ENCODE data around the gene PTPN21.

PTPN21 gene

GRCh38 chr14:88500611-88501010 is 54.2 kb downstream of the PTPN21 start:
- no peak overlapping the region for H3K4me3 Mint-ChIP-seq

GRCh38 chr14:88499225-88499624 is 55.6 kb downstream of the PTPN21 start:
- H3K4me3 Mint-ChIP-seq, result no peak overlapping the region
- H3K27me3 Mint-ChIP-seq, result peaks cover 8% of the 10 kb centered on the region
- H3K36me3 Mint-ChIP-seq, result no peaks in the 10 kb centered on the region
- no peak overlapping the region for H3K27ac Mint-ChIP-seq
- H3K9me3 Mint-ChIP-seq, result no peaks in the 10 kb centered on the region
- no peaks in the 10 kb centered on the region for H3K4me1 Mint-ChIP-seq

More at GRCh38 chr14:88500611-88501010, 54.2 kb downstream of the PTPN21 start:
- no peaks in the 10 kb centered on the region for H3K4me1 Mint-ChIP-seq
- no peaks in the 10 kb centered on the region for H3K9me3 Mint-ChIP-seq
- no peaks in the 10 kb centered on the region for H3K36me3 Mint-ChIP-seq
- peaks cover 10% of the 10 kb centered on the region for H3K27me3 Mint-ChIP-seq
- H3K27ac Mint-ChIP-seq, result no peak overlapping the region

GRCh38 chr14:88496414-88496813 is 58.4 kb downstream of the PTPN21 start:
- Mint-ChIP-seq H3K4me3 (no peak overlapping the region), H3K9me3 (no peaks in the 10 kb centered on the region), H3K4me1 (no peaks in the 10 kb centered on the region), H3K36me3 (no peaks in the 10 kb centered on the region), H3K27me3 (peaks cover 7% of the 10 kb centered on the region), H3K27ac (no peak overlapping the region)

- Mint-ChIP-seq H3K27ac (no peak overlapping the region), H3K4me3 (no peak overlapping the region), H3K4me1 (no peaks in the 10 kb centered on the region), H3K27me3 (peaks cover 6% of the 10 kb centered on the region), H3K36me3 (no peaks in the 10 kb centered on the region), H3K9me3 (no peaks in the 10 kb centered on the region)
These were observed 61.2 kb downstream of the PTPN21 start for GRCh38 chr14:88493392-88494185.

- Mint-ChIP-seq H3K9me3 (no peaks in the 10 kb centered on the region), H3K4me3 (no peak overlapping the region), H3K4me1 (no peaks in the 10 kb centered on the region), H3K27ac (no peak overlapping the region), H3K27me3 (peaks cover 6% of the 10 kb centered on the region), H3K36me3 (no peaks in the 10 kb centered on the region)
These were observed 62.3 kb downstream of the PTPN21 start for GRCh38 chr14:88492272-88493089.

- no peaks in the 10 kb centered on the region for H3K4me1 Mint-ChIP-seq
- H3K36me3 Mint-ChIP-seq, result no peaks in the 10 kb centered on the region
- H3K27ac Mint-ChIP-seq, result no peak overlapping the region
- no peaks in the 10 kb centered on the region for H3K9me3 Mint-ChIP-seq
- H3K27me3 Mint-ChIP-seq, result peaks cover 6% of the 10 kb centered on the region
- H3K4me3 Mint-ChIP-seq, result no peak overlapping the region
These were observed 64.6 kb downstream of the PTPN21 start for GRCh38 chr14:88490168-88490567.

- Mint-ChIP-seq H3K27ac (no peak overlapping the region), H3K27me3 (peaks cover 6% of the 10 kb centered on the region), H3K4me1 (no peaks in the 10 kb centered on the region), H3K9me3 (no peaks in the 10 kb centered on the region), H3K4me3 (no peak overlapping the region), H3K36me3 (no peaks in the 10 kb centered on the region)
These were observed 65.9 kb downstream of the PTPN21 start for GRCh38 chr14:88488897-88489296.

- Mint-ChIP-seq H3K4me1 (no peaks in the 10 kb centered on the region), H3K4me3 (no peak overlapping the region), H3K36me3 (no peaks in the 10 kb centered on the region), H3K27ac (no peak overlapping the region), H3K27me3 (peaks cover 4% of the 10 kb centered on the region), H3K9me3 (no peaks in the 10 kb centered on the region)
These were observed 66.7 kb downstream of the PTPN21 start for GRCh38 chr14:88488081-88488480.

- no peaks in the 10 kb centered on the region for H3K9me3 Mint-ChIP-seq
- no peaks in the 10 kb centered on the region for H3K27me3 Mint-ChIP-seq
- H3K4me3 Mint-ChIP-seq, result no peak overlapping the region
- H3K27ac Mint-ChIP-seq, result no peak overlapping the region
- H3K36me3 Mint-ChIP-seq, result no peaks in the 10 kb centered on the region
- H3K4me1 Mint-ChIP-seq, result no peaks in the 10 kb centered on the region
These were observed 72.3 kb downstream of the PTPN21 start for GRCh38 chr14:88482524-88482923.

- no peaks in the 10 kb centered on the region for H3K4me1 Mint-ChIP-seq
- no peak overlapping the region for H3K27ac Mint-ChIP-seq
- H3K9me3 Mint-ChIP-seq, result no peaks in the 10 kb centered on the region
These were observed 73.0 kb downstream of the PTPN21 start for GRCh38 chr14:88481794-88482193.

GRCh38 chr14:88481059-88481458 is 73.7 kb downstream of the PTPN21 start:
- Mint-ChIP-seq H3K4me1 (no peaks in the 10 kb centered on the region), H3K4me3 (no peak overlapping the region), H3K9me3 (no peaks in the 10 kb centered on the region), H3K36me3 (no peaks in the 10 kb centered on the region), H3K27me3 (no peaks in the 10 kb centered on the region), H3K27ac (no peak overlapping the region)

More at GRCh38 chr14:88481794-88482193, 73.0 kb downstream of the PTPN21 start:
- H3K36me3 Mint-ChIP-seq, result no peaks in the 10 kb centered on the region
- no peak overlapping the region for H3K4me3 Mint-ChIP-seq
- no peaks in the 10 kb centered on the region for H3K27me3 Mint-ChIP-seq

- H3K36me3 Mint-ChIP-seq, result no peaks in the 10 kb centered on the region
- H3K4me3 Mint-ChIP-seq, result no peak overlapping the region
- H3K4me1 Mint-ChIP-seq, result no peaks in the 10 kb centered on the region
- no peaks in the 10 kb centered on the region for H3K27me3 Mint-ChIP-seq
- no peaks in the 10 kb centered on the region for H3K9me3 Mint-ChIP-seq
- H3K27ac Mint-ChIP-seq, result no peak overlapping the region
These were observed 75.2 kb downstream of the PTPN21 start for GRCh38 chr14:88479574-88479987.

GRCh38 chr14:88478931-88479330 is 75.9 kb downstream of the PTPN21 start:
- H3K27ac Mint-ChIP-seq, result no peak overlapping the region
- no peaks in the 10 kb centered on the region for H3K9me3 Mint-ChIP-seq
- no peaks in the 10 kb centered on the region for H3K36me3 Mint-ChIP-seq
- no peak overlapping the region for H3K4me3 Mint-ChIP-seq
- no peaks in the 10 kb centered on the region for H3K27me3 Mint-ChIP-seq
- no peaks in the 10 kb centered on the region for H3K4me1 Mint-ChIP-seq

- no peaks in the 10 kb centered on the region for H3K36me3 Mint-ChIP-seq
- no peaks in the 10 kb centered on the region for H3K9me3 Mint-ChIP-seq
- H3K4me3 Mint-ChIP-seq, result no peak overlapping the region
- no peaks in the 10 kb centered on the region for H3K4me1 Mint-ChIP-seq
- H3K27me3 Mint-ChIP-seq, result no peaks in the 10 kb centered on the region
- H3K27ac Mint-ChIP-seq, result no peak overlapping the region
These were observed 77.1 kb downstream of the PTPN21 start for GRCh38 chr14:88477513-88478250.

GRCh38 chr14:88476825-88477224 is 78.0 kb downstream of the PTPN21 start:
- no peaks in the 10 kb centered on the region for H3K36me3 Mint-ChIP-seq

More at GRCh38 chr14:88476825-88477224, 78.0 kb downstream of the PTPN21 start:
- Mint-ChIP-seq H3K4me1 (no peaks in the 10 kb centered on the region), H3K4me3 (no peak overlapping the region), H3K9me3 (no peaks in the 10 kb centered on the region), H3K27me3 (no peaks in the 10 kb centered on the region), H3K27ac (no peak overlapping the region)
